ENCODE results near the gene SH3BP5.

Gene SH3BP5

DNA sequence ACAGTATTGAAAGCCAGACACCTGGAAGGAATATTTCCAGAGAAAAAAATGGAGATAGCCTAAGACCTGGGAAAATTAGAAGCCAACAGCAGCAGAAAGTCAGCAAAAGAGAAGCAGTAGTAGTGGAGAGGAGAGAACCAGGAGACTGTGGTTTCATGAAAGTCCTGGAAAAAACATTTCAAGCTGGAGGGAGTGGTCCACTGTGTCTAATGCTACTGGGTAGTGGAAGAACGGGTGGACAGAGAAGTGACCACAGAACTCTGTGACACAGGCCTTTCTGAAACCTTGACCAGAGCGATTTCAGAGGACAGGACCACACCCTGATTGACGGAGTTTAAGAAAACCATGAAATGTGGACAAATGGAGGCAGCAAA lies 15.3 kb upstream of the SH3BP5 start:
- TF ChIP-seq POLR2A (IDR thresholded peaks at IDR 0.05; ENCODE audit: extremely low read depth, insufficient read length) (no peak), MYC (IDR thresholded peaks at IDR 0.05; ENCODE audit: low read depth, low read length) (no peak)
- TF ChIP-seq, protein P1, sequence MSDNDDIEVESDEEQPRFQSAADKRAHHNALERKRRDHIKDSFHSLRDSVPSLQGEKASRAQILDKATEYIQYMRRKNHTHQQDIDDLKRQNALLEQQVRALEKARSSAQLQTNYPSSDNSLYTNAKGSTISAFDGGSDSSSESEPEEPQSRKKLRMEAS (IDR thresholded peaks at IDR 0.05; ENCODE audit: low read depth, low read length) = no peak
- TF ChIP-seq, protein P2, sequence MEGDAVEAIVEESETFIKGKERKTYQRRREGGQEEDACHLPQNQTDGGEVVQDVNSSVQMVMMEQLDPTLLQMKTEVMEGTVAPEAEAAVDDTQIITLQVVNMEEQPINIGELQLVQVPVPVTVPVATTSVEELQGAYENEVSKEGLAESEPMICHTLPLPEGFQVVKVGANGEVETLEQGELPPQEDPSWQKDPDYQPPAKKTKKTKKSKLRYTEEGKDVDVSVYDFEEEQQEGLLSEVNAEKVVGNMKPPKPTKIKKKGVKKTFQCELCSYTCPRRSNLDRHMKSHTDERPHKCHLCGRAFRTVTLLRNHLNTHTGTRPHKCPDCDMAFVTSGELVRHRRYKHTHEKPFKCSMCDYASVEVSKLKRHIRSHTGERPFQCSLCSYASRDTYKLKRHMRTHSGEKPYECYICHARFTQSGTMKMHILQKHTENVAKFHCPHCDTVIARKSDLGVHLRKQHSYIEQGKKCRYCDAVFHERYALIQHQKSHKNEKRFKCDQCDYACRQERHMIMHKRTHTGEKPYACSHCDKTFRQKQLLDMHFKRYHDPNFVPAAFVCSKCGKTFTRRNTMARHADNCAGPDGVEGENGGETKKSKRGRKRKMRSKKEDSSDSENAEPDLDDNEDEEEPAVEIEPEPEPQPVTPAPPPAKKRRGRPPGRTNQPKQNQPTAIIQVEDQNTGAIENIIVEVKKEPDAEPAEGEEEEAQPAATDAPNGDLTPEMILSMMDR (IDR thresholded peaks at IDR 0.05; ENCODE audit: low read depth, low read length) = no peak
- DNase-seq (ENCODE audit: low read depth) = no peak
- no peak overlapping the region for H3K4me3 ChIP-seq (ENCODE audit: low read depth, low read length)

- DNase-seq (ENCODE audit: low read depth) = no peak
- TF ChIP-seq POLR2A (IDR thresholded peaks at IDR 0.05; ENCODE audit: extremely low read depth, insufficient read length) (no peak), MYC (IDR thresholded peaks at IDR 0.05; ENCODE audit: low read depth, low read length) (no peak)
Measured at GRCh38 chr3:15347063-15347736, 14.8 kb upstream of the SH3BP5 start.

DNA sequence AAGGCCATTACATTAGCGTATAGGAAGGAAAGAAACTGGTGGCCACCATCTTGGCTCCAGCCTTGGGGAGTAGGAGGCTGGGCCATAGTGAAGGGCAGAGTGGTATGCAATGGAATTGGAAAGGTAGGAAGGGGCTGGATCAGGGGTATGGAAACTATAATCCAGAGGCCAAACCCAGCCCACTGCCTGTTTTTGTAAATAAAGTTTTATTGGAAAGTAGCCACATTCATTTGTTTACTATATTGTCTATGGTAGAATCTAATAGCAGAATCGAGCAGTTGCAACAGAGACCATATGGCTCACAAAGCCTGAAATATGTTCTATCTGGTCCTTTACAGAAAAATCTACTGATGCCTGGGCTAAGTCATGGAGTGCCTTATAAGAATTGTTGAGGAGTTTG lies 14.1 kb upstream of the SH3BP5 start:
- H3K4me3 ChIP-seq (ENCODE audit: low read depth, low read length) = no peak overlapping the region
- TF ChIP-seq POLR2A (IDR thresholded peaks at IDR 0.05; ENCODE audit: extremely low read depth, insufficient read length) = no peak
- TF ChIP-seq, protein P2 (IDR thresholded peaks at IDR 0.05; ENCODE audit: low read depth, low read length) = no peak
- TF ChIP-seq, protein P1 (IDR thresholded peaks at IDR 0.05; ENCODE audit: low read depth, low read length) = no peak
- no peak for TF ChIP-seq MYC (IDR thresholded peaks at IDR 0.05; ENCODE audit: low read depth, low read length)
- no peak for DNase-seq (ENCODE audit: low read depth)

More at GRCh38 chr3:15347063-15347736, 14.8 kb upstream of the SH3BP5 start:
- H3K4me3 ChIP-seq (ENCODE audit: low read depth, low read length) = no peak overlapping the region

- TF ChIP-seq, protein P2 (IDR thresholded peaks at IDR 0.05; ENCODE audit: low read depth, low read length) = no peak
- TF ChIP-seq, protein P1 (IDR thresholded peaks at IDR 0.05; ENCODE audit: low read depth, low read length) = no peak
- TF ChIP-seq POLR2A (IDR thresholded peaks at IDR 0.05; ENCODE audit: extremely low read depth, insufficient read length) (no peak), MYC (IDR thresholded peaks at IDR 0.05; ENCODE audit: low read depth, low read length) (no peak)
- H3K4me3 ChIP-seq (ENCODE audit: low read depth, low read length) = no peak overlapping the region
- no peak for DNase-seq (ENCODE audit: low read depth)
Measured at GRCh38 chr3:15345608-15346137, 13.3 kb upstream of the SH3BP5 start.

DNA sequence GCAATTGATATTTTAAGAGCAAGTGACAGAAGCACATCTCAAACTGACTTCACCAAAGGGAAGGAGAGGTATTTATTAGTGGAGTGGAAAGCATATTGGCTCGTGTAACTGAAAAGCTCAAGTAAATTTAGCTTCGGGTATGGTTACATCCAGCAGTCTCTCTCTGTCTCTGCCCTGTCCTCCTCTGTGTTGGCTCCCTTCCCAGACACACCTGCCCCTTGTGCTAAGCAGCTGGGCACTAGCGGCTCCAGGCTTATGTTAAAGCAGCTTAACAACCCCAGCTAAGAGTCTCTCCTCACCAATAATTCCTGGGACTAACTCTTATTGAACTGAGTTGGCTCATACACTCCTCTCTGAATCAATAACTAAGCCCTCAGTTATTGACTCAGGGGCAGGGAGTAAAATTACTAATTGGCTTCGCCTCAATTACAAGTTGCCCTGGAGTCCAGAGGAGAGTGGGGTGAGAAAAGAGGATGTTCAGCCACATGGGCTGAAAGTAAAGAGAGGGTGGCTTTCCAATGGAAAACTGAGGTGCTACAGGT lies 12.8 kb upstream of the SH3BP5 start:
- H3K4me3 ChIP-seq (ENCODE audit: low read depth, low read length) = no peak overlapping the region
- TF ChIP-seq, protein P1 (IDR thresholded peaks at IDR 0.05; ENCODE audit: low read depth, low read length) = no peak
- no peak for TF ChIP-seq MYC (IDR thresholded peaks at IDR 0.05; ENCODE audit: low read depth, low read length)
- TF ChIP-seq, protein P2 (IDR thresholded peaks at IDR 0.05; ENCODE audit: low read depth, low read length) = no peak
- no peak for TF ChIP-seq POLR2A (IDR thresholded peaks at IDR 0.05; ENCODE audit: extremely low read depth, insufficient read length)
- DNase-seq (ENCODE audit: low read depth) = no peak

- peak; percentile 60 for DNase-seq (ENCODE audit: low read depth)
- no peak for TF ChIP-seq MYC (IDR thresholded peaks at IDR 0.05; ENCODE audit: low read depth, low read length)
- TF ChIP-seq, protein P2 (IDR thresholded peaks at IDR 0.05; ENCODE audit: low read depth, low read length) = no peak
- no peak for TF ChIP-seq POLR2A (IDR thresholded peaks at IDR 0.05; ENCODE audit: extremely low read depth, insufficient read length)
- TF ChIP-seq, protein P1 (IDR thresholded peaks at IDR 0.05; ENCODE audit: low read depth, low read length) = no peak
- H3K4me3 ChIP-seq (ENCODE audit: low read depth, low read length) = no peak overlapping the region
Measured at GRCh38 chr3:15342945-15343344, 10.6 kb upstream of the SH3BP5 start.
